RPMI7951 (cell line): ENCODE results near the gene CADPS2. TPM values are rescaled to one million over a fixed set of nuclear protein-coding genes. Genes with fewer than 3 reads are reported as not detected.
A peak's percentile ranks its signal among the peaks of the same experiment; 100 is the strongest.

ENCODE experiments used
- DNase-seq: peaks from one replicate; pipeline ENCODE4 v3.0.0-alpha.2; 2012; ENCODE audit warnings: low read depth
- total RNA-seq: library from RNA; depleted of rRNA; stranded (reverse); fragments of >200 nt; shearing (Covaris generic); gene quantifications from 2 replicates; pipeline ENCODE4 v1.2.3, GENCODE V29; 2014

CADPS2 gene
- total RNA-seq, 1 experiment from 2014 or later = 1.4 TPM

DNA sequence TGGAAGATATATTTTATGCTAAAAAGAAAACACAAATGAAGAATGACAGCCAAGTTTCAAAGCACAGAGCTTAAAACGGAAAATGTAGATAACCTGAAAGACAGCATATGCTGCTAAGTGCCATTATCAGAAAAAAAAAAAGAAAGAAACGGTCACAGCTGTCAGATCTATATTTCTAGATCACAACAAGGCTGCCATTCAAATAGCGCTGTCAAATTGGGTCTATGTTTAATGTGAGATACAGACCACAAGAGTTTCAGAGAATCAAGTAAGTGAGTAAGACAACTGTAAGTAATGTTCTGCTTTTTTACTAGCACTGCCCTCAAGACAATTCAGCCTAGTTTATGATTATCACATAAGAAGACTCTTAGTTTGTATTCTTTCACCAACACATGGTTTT, 117.4 kb downstream of the CADPS2 start:
- DNase-seq = peak; percentile 4

- DNase-seq = no peak
Measured at GRCh38 chr7:122767339-122767738, 118.9 kb downstream of the CADPS2 start.

- DNase-seq = no peak
Measured at GRCh38 chr7:122766593-122766992, 119.7 kb downstream of the CADPS2 start.

- no peak for DNase-seq
Measured at GRCh38 chr7:122764902-122765301, 121.4 kb downstream of the CADPS2 start.

DNA sequence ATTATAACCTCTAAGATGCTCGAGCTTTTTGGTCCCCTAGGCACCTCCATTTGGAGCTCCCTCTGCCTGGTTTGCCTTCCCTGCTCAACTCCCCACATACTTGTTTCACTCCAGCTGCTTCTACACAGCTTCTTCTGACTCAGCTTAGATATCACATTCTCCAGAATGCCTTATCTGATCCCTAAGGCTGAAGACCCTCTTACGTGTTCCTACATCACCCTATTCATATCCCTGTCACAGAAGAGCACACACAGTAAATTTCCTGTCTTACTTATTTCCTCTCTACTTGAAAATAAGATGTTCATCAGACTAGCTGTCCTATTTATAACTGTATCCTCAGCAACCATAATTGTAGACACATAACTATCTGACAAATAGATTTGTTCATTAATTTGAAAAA, 122.2 kb downstream of the CADPS2 start:
- no peak for DNase-seq

DNA sequence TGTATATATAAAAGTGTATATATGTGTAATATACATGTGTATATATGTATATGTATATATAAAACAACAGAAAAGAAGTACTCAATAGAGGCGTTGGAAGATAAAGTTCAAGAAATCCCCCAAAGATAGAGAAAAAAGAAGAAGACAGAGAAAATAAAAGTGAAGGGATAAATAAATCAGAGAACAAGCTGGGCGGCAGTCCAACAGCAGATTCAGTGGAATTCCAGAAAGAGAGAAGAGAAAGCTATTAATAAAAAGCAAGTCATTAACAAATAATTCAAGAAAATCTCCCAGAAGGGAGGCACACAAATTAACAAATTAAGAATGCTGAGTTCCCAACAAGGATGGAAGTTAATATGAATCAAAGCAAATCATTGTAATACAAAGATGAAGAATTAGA, 124.2 kb downstream of the CADPS2 start:
- DNase-seq = no peak

DNA sequence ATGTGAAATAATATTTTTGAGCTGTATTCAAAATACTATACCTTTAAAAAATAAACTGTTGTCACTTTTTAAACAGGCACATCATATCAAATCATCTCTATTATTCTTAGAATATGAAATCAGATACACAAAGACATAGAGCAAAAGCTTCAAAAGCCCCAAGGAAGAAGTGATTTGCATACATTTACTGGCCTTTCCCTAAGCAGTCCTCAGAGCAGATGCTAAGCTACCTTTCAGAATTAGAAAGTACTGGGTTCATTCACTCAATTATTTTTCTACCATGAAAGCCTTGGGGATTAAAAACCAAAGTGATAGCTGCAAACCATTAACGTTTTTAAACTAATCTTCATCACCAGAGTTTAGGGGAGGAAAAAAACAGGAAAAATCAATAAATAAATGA, 127.8 kb downstream of the CADPS2 start:
- no peak for DNase-seq

DNA sequence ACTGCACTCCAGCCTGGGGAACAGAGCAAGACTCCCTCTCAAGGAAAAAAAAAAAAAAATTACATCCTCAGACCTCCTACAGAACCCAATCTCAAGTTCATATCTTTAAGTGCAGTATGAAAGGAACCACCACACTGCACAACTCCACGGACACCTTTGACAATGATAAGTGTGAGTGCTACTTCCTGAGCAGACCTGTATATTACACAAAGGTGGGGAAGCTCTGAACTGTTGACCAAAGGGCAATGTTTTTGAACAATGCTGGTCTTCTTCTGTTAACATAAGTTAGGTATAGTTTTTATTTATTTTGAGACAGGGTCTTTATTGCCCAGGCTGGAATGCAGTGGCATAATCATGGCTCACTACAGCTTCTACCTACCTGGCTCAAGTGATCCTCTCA, 129.4 kb downstream of the CADPS2 start:
- no peak for DNase-seq

- DNase-seq = no peak
Measured at GRCh38 chr7:122755696-122756095, 130.6 kb downstream of the CADPS2 start.

GRCh38 chr7:122752583-122752982, 133.7 kb downstream of the CADPS2 start:
- no peak for DNase-seq

GRCh38 chr7:122750389-122750788, 135.9 kb downstream of the CADPS2 start:
- DNase-seq = no peak

DNA sequence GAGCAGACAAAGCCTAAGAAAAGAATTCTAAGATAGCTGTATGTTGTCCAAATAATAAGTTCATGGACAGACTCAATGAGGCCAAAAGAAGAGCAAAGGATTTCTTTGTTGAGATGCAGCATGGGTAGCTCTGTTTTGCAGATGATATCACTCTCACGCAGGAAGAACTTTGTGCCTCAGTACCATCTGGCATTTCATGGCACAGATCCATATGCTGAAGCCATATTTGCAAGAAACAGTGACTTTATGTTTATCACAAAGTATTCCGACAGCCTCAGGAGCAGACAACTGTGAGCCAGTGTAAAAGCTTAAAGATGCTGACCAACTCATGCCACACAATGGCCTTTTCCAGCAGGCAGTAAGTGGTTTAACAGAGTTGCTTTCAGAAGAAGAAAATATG, 138.1 kb downstream of the CADPS2 start:
- DNase-seq = peak; percentile 24

- DNase-seq = no peak
Measured at GRCh38 chr7:122746948-122747347, 139.3 kb downstream of the CADPS2 start.

DNA sequence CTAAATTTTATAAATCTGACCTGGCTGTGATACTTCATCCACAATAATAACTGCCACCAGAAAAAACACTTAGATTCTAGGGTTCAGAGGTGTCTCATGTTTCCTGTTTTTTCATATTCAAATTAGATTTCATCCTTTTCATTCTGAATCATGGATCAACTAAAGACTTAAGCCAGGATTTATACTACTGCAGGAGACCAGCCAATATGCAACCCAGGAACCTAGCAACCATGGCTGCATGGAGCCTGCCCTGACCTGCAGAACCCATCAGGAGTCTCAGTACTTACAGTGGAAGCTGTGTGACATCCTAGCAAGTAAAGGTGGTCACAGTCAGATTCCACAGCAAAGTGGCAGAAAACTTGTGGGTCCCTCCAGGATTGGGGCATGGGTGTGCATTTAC, 143.0 kb downstream of the CADPS2 start:
- DNase-seq = no peak

GRCh38 chr7:122738947-122739346, 147.3 kb downstream of the CADPS2 start:
- DNase-seq = no peak

- no peak for DNase-seq
Measured at GRCh38 chr7:122736183-122736582, 150.1 kb downstream of the CADPS2 start.

DNA sequence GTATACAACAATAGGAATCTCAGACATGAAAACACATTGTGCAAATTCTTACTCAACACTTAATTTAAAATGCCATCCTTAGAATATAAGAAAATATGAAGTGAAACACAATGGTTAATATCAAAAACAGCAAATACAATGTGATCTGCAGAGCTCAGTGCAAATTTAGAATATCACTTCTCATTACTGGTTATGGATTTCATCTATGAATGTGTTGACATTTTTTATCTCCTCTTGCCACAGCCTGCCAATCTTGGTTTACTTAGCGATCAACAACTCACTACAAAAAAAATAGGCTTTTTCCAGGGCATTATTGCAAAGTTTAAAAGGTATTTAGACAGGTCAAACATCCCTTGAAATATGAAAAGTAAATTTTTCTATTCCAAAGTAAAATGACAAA, 158.5 kb downstream of the CADPS2 start:
- no peak for DNase-seq

DNA sequence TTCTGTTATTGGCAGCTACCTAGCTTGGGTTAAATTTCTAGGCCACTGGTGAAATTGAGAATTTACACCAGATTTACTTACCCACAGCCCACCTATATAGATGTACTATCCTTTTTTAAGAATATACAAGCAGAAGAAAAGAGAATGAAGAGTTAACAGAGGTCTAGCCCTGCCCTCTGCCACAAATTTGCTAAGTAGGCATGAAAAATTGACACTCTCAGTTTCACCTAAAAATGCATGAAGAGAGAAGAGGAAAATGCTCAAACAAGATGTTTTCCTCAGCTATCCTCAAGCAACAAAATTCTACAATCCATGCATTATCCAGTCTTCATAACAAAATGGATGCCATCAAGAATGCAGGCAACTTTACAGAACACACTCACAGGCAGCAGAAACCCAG, 158.9 kb downstream of the CADPS2 start:
- DNase-seq = no peak

GRCh38 chr7:122726881-122727280, 159.4 kb downstream of the CADPS2 start:
- no peak for DNase-seq

GRCh38 chr7:122724366-122724765, 161.9 kb downstream of the CADPS2 start:
- no peak for DNase-seq

GRCh38 chr7:122719010-122719578, 167.2 kb downstream of the CADPS2 start:
- DNase-seq = no peak

DNA sequence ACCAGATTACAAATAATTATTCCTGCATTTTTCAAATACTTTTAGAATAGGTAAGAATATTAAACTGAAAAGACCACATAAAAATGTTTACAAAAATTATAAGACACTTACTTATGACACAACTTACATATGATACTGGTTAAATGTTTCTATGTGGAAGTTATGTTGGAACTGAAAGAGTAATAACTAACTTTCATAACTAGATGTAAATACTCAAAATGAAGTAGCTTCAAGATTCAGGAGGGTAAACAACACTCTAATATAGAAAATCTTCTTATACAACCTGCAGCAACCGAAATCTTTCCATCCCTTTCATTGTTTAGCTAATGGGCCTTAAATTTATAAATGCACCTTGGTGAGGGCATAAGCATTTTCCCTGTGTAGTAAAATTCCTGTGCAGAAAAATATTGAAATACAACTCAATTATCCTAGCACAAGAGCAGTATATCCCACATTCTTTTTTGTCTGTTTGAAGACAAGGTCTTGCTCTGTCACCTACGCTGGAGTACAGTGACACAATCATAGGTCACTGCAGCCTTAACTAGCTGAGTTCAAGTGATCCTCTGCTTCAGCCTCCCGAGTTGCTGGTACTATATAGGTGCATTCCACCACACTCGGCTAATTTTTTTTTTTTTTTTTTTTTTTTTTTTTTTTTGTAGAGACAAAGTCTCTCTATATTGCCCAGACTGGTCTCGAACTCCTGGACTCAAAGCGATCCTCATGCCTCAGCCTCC, 168.7 kb downstream of the CADPS2 start:
- DNase-seq = no peak

- DNase-seq = no peak
Measured at GRCh38 chr7:122715183-122715582, 171.1 kb downstream of the CADPS2 start.

DNA sequence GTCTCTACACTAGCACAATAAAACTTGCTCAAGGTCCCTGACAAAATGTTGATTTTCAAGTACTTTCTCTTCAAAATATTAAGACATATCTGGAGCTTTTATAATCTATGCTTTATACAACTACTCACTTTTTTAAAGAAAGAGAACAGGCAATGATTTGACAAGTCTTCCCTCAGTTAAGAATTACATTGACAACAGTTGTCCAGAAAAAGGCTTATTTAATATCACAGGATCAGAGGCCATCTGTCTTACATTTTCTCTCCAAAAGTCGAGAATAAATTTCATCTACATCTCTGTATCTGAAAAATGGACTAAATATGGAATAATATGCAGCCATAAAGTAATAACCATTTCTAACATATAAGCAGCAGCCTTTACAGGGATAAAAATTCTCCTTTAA, 175.3 kb downstream of the CADPS2 start:
- no peak for DNase-seq
